ENCODE measurements around the gene TOP2B.

Gene TOP2B

GRCh38 chr3:25678581-25678980 is 13.9 kb upstream of the TOP2B start:
- TF ChIP-seq CTCF (conservative IDR thresholded peaks at IDR 0.05; ENCODE audit: low read depth): no peak
- ChIA-PET CTCF (no interaction called here), POLR2A (ENCODE audit: low non-redundant PET) (no interaction called here)
- H3K27ac ChIP-seq: no peak overlapping the region
- DNase-seq (ENCODE audit: low spot score): no peak

GRCh38 chr3:25677121-25677520 is 12.4 kb upstream of the TOP2B start:
- POLR2A ChIA-PET (ENCODE audit: low non-redundant PET): no interaction called here
- no peak overlapping the region for H3K27ac ChIP-seq
- CTCF ChIA-PET: interaction anchor here (0.6 kb wide), 1 partner anchor 120 kb away, joined by 3 read pairs; no protein-coding TSS in a partner anchor
- no peak for TF ChIP-seq CTCF (conservative IDR thresholded peaks at IDR 0.05; ENCODE audit: low read depth)
- no peak for DNase-seq (ENCODE audit: low spot score)

- POLR2A ChIA-PET (ENCODE audit: low non-redundant PET): no interaction called here
- CTCF ChIA-PET: no interaction called here
- no peak for TF ChIP-seq CTCF (conservative IDR thresholded peaks at IDR 0.05; ENCODE audit: low read depth)
- H3K27ac ChIP-seq: no peak overlapping the region
- DNase-seq (ENCODE audit: low spot score): no peak
These were observed 10.0 kb upstream of the TOP2B start for GRCh38 chr3:25674670-25675069.

- no peak for TF ChIP-seq CTCF (conservative IDR thresholded peaks at IDR 0.05; ENCODE audit: low read depth)
- POLR2A ChIA-PET (ENCODE audit: low non-redundant PET): no interaction called here
- CTCF ChIA-PET: no interaction called here
- DNase-seq (ENCODE audit: low spot score): no peak
- H3K27ac ChIP-seq: no peak overlapping the region
These were observed 9.1 kb upstream of the TOP2B start for GRCh38 chr3:25673738-25674298.

- H3K27ac ChIP-seq: peak overlapping the region; percentile 92
- TF ChIP-seq CTCF (conservative IDR thresholded peaks at IDR 0.05; ENCODE audit: low read depth): no peak
- DNase-seq (ENCODE audit: low spot score): no peak
- ChIA-PET POLR2A (ENCODE audit: low non-redundant PET) (no interaction called here), CTCF (no interaction called here)
These were observed 891 bp upstream of the TOP2B start for GRCh38 chr3:25665315-25666280.

- ChIA-PET POLR2A (ENCODE audit: low non-redundant PET) (interaction anchor here (0.6 kb wide), 1 partner anchor 119 kb away, joined by 3 read pairs; no protein-coding TSS in a partner anchor), CTCF (no interaction called here)
- DNase-seq (ENCODE audit: low spot score): no peak
- no peak for TF ChIP-seq CTCF (conservative IDR thresholded peaks at IDR 0.05; ENCODE audit: low read depth)
- H3K27ac ChIP-seq: peak overlapping the region; percentile 92
These were observed 567 bp downstream of the TOP2B start for GRCh38 chr3:25663869-25664811.
